HG03280 (cell line): ENCODE data around the gene GARS1.

Source experiments
- ATAC-seq: cut with Tn5 transposase; IDR thresholded peaks from one replicate; pipeline ENCODE4 v1.9.1; 2021; ENCODE audit warnings: mild to moderate bottlenecking, moderate library complexity; ENCODE audit not compliant: unreplicated experiment

GARS1 gene

GRCh38 chr7:30654296-30655090 is 59.8 kb downstream of the GARS1 start:
- no peak for ATAC-seq

GRCh38 chr7:30655096-30655970 is 60.7 kb downstream of the GARS1 start:
- ATAC-seq, result no peak

DNA sequence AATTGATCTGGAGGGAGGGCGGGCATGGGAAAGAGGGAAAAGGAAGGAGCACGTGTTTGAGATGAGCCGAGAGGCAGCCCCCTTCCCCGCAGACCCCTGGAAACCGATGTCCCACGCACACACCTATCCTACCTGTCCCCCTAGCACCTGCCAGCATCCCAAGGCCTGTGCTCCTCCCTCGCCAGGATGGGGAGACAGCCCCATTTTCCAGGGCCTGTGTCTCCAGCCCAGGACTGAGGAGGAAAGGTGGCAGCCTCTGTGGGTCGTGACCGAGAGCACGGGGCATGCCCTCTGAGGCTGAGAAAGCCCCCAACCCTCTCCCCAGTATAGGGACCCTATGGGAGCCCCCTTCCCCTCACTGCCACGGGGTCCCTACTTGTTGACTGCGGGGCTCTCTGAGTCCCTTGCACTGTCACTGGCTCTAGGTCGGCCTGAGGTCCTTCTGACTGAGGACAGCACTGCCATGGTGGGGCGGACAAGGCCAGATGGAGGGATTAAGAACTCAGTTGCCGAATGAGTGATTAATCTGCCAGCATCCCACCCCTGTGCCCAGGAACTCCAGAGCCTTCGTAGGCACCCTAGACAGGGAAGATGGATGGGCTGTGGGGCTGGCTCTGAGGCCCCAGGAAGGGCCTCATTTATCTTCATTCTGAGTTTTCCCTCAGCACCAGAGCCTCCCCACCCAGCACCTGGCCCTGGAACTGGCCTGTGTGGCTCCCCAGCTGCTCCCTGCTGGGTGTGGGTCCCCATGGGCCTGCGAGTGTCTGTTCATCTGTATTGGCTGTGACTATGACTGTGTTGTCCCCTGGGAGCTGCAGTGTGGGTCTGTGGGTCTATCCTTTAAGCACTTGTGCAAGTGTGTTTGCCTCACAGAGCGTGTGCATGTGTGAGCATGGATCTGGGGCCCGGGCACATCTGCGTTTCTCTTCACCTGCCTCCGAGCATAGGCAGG is 61.6 kb downstream of the GARS1 start:
- ATAC-seq, result no peak

- no peak for ATAC-seq
These were observed 62.5 kb downstream of the GARS1 start for GRCh38 chr7:30657131-30657530.

- ATAC-seq, result no peak
These were observed 63.9 kb downstream of the GARS1 start for GRCh38 chr7:30658479-30659074.

GRCh38 chr7:30659312-30659711 is 64.6 kb downstream of the GARS1 start:
- no peak for ATAC-seq

DNA sequence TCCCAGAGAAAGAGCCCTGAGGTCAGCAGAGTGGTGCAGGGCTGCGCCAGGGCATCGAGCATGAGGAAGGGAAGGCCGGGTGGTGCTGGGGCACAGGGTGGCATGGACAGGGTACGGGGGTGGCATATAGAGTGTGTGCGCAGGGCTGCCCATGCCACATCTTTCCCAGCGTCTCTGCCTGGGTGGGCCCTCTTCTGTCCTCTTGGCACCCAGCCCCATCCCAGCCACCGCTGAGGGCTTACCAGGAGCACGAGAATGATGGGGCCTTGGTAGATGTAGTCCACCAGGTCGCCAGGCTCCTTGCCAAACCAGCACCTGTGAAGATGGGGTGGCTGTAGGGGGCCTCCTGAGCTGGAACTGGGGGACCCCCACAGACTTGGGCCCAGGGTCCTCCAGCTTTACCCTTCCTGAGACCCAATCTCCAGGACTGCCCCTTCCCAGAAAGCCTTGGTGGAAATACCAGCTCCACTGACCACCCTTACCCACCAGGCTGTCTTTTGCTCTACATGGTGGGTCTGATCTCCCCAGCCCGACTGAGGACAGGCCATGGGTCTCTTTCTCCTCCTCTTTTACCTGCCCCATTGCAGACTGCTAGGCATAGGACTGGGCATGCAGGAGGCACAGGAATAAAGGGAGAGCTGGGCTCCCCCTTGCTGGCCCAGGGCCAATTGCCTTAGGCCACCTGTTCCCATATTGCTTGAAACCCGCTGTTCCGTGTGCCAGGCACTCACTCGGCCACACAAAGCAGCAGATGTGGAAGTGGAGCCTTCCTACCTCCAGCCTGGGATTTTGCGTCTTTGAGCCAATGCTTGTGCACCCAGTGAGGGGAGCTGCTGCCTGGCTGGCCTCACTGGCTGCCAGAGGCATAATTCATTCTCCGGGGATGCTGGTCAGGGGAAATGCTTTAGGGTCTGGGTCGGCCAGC is 65.9 kb downstream of the GARS1 start:
- ATAC-seq, result no peak

DNA sequence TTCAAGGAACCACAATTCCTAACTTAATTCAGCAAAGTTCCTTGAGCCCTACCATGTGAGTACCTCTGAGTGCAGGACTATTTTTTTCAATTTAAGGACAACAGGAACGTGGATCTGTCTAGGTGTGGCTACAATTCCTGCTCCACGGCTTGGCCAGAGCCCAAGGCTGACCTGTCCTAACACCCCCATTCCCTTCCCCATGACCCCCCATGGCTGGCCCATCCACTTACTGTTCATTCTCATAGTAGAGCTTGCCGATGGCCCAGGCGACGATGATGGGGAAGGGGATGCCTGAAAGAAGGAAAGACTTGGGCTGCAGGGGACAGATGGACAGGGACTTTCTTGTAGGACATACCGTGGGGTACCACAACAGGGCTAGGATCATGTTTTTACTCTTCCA is 67.2 kb downstream of the GARS1 start:
- ATAC-seq, result no peak

- ATAC-seq, result no peak
These were observed 67.8 kb downstream of the GARS1 start for GRCh38 chr7:30662431-30662939.

DNA sequence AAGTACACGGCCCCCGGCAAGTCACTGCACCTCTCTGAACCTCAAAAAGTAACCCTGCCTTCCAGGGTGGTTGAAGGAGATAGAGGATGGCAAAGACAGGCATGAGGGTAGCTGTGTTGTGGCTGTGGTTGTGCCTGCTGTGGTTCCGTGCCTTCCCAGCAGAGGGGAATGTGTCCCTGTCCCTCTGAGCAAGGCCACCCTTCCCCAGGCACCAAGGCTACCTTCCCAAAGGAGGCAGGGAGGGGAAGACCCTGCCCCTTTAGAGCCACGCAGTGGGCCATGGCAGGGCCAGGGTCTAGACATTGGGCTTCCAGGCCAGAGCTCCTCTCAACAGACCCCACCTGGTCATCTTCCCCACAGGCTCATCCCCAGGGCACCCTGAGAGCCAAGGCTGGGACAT is 68.7 kb downstream of the GARS1 start:
- ATAC-seq, result no peak

DNA sequence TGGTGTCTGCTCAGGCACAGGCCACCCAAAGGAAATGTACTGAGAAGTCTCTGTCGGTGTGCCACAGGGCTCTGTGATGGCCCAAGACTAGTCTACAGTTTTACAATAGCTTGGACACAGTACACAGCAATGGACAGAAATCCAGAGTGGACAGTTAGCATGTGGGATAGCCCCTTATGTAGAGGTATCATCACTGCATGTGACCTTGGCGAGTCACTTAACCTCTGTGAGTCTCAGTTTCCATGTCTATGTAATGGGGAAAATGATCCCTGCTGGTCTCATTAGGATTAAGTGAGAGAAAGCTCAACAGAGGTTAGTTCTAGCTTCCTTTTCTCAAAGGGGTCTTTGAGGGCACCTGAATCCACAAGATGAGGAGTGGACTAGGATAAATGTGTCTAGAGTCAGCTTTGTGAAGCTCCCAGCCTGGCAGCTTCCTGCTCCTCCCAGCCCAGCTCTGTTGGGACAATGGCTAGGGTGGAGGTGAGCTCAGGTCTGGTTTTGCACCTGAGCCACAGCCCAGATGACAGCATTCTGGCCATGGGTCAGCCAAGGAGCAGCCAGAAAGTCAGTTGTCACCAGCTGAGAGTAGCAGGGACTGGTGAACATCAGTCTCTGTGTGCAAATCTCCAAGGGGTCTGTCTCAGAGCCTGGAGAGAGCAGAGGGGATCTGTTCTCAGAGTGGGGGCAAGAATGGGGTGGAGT is 69.7 kb downstream of the GARS1 start:
- ATAC-seq, result no peak

- ATAC-seq, result no peak
These were observed 70.4 kb downstream of the GARS1 start for GRCh38 chr7:30665043-30665442.

GRCh38 chr7:30665449-30665848 is 70.8 kb downstream of the GARS1 start:
- ATAC-seq, result no peak

DNA sequence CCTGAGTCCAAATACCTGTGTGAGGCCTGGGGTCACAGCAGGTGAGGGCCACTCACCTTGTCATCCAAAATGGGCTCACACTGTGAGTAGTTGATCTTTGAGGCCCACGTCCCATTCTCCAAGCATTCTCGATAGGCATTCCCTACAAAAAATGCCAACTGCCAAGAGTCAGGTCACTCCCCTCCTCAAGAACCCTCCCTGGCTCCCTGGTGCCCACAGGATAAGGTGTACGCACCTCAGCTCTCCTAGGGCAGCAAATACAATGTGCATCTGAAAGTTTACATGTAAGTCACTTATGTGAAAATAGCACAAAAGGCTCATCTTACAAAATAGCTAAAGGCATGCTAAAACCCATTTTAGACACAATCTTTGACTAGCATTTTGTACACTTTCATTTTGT is 72.5 kb downstream of the GARS1 start:
- ATAC-seq, result no peak

DNA sequence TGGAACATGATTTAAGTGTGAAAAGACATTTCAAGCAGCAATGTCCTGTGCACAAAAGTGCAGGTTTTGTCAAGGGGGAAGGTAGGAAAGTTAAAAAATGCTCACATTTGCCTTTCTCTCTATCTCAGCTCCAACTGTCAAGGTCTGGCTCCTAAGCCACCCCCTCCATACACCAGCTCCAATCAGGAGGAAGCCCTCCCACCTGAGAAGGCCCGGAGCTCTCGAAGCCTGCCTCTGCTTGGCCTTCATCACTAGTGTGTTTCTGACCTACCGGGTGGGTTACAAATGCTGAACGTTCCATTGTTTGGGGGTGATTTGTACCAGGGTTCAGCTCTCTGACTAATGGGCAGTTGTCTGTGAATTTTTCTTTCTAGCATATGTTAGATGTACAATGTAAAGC is 73.4 kb downstream of the GARS1 start:
- no peak for ATAC-seq

- no peak for ATAC-seq
These were observed 77.3 kb downstream of the GARS1 start for GRCh38 chr7:30671793-30672465.

- ATAC-seq, result no peak
These were observed 79.7 kb downstream of the GARS1 start for GRCh38 chr7:30674420-30674819.

- no peak for ATAC-seq
These were observed 80.2 kb downstream of the GARS1 start for GRCh38 chr7:30674876-30675275.
